ENCODE data around the gene GDF7.

GDF7 gene

GRCh38 chr2:20632446-20632990 lies 34.4 kb upstream of the GDF7 start:
- no peak for TF ChIP-seq EP300 (IDR thresholded peaks at IDR 0.05; ENCODE audit: borderline replicate concordance)
- no peak for TF ChIP-seq FOXM1 (IDR thresholded peaks at IDR 0.05; ENCODE audit: borderline replicate concordance, low read depth)
- no peak for TF ChIP-seq MAX (IDR thresholded peaks at IDR 0.05)
- no peak for TF ChIP-seq ZBTB7A (IDR thresholded peaks at IDR 0.05; ENCODE audit: low read depth)

DNA sequence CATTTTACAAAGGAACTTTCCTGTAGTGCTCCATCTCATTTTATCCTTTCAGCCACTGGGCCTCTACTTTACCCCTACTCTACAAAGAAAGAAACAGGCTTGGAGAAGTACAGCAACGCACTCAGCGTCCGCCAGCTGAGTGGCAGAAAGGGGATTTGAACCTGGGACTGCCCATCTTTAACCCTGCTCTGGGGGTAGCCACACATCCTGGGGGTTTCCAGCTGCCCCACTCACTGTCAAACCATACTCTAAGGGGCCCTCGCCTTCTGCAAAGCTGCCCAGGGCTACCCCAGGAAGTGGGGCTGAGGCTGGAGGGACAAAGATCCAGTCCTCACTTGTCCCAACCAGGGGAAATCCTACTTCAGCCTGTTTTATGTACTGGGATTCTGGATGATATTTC lies 33.9 kb upstream of the GDF7 start:
- TF ChIP-seq FOXM1 (IDR thresholded peaks at IDR 0.05; ENCODE audit: borderline replicate concordance, low read depth) (no peak), ZBTB7A (IDR thresholded peaks at IDR 0.05; ENCODE audit: low read depth) (no peak), NFIC (IDR thresholded peaks at IDR 0.05) (no peak)
- TF ChIP-seq, protein P1, sequence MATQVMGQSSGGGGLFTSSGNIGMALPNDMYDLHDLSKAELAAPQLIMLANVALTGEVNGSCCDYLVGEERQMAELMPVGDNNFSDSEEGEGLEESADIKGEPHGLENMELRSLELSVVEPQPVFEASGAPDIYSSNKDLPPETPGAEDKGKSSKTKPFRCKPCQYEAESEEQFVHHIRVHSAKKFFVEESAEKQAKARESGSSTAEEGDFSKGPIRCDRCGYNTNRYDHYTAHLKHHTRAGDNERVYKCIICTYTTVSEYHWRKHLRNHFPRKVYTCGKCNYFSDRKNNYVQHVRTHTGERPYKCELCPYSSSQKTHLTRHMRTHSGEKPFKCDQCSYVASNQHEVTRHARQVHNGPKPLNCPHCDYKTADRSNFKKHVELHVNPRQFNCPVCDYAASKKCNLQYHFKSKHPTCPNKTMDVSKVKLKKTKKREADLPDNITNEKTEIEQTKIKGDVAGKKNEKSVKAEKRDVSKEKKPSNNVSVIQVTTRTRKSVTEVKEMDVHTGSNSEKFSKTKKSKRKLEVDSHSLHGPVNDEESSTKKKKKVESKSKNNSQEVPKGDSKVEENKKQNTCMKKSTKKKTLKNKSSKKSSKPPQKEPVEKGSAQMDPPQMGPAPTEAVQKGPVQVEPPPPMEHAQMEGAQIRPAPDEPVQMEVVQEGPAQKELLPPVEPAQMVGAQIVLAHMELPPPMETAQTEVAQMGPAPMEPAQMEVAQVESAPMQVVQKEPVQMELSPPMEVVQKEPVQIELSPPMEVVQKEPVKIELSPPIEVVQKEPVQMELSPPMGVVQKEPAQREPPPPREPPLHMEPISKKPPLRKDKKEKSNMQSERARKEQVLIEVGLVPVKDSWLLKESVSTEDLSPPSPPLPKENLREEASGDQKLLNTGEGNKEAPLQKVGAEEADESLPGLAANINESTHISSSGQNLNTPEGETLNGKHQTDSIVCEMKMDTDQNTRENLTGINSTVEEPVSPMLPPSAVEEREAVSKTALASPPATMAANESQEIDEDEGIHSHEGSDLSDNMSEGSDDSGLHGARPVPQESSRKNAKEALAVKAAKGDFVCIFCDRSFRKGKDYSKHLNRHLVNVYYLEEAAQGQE (IDR thresholded peaks at IDR 0.05; ENCODE audit: low read depth), result no peak

- TF ChIP-seq TAF1 (IDR thresholded peaks at IDR 0.05; ENCODE audit: low read depth) (no peak), FOXM1 (IDR thresholded peaks at IDR 0.05; ENCODE audit: borderline replicate concordance, low read depth) (no peak), EP300 (IDR thresholded peaks at IDR 0.05; ENCODE audit: borderline replicate concordance) (peak; percentile 8; the same call in 1 of the 2 replicates), CREB1 (IDR thresholded peaks at IDR 0.05; ENCODE audit: low read depth) (no peak), YY1 (IDR thresholded peaks at IDR 0.05; ENCODE audit: low read depth) (no peak)
- TF ChIP-seq, protein P2, sequence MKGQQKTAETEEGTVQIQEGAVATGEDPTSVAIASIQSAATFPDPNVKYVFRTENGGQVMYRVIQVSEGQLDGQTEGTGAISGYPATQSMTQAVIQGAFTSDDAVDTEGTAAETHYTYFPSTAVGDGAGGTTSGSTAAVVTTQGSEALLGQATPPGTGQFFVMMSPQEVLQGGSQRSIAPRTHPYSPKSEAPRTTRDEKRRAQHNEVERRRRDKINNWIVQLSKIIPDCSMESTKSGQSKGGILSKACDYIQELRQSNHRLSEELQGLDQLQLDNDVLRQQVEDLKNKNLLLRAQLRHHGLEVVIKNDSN (IDR thresholded peaks at IDR 0.05), result no peak
Measured at GRCh38 chr2:20633794-20634506, 33.0 kb upstream of the GDF7 start.

- TF ChIP-seq TAF1 (IDR thresholded peaks at IDR 0.05; ENCODE audit: low read depth) (no peak), NFIC (IDR thresholded peaks at IDR 0.05) (peak; percentile 69), ZBTB7A (IDR thresholded peaks at IDR 0.05; ENCODE audit: low read depth) (0 out of 2 replicates have a peak, but pooled peaks have one; percentile 26)
Measured at GRCh38 chr2:20634507-20635112, 32.3 kb upstream of the GDF7 start.

DNA sequence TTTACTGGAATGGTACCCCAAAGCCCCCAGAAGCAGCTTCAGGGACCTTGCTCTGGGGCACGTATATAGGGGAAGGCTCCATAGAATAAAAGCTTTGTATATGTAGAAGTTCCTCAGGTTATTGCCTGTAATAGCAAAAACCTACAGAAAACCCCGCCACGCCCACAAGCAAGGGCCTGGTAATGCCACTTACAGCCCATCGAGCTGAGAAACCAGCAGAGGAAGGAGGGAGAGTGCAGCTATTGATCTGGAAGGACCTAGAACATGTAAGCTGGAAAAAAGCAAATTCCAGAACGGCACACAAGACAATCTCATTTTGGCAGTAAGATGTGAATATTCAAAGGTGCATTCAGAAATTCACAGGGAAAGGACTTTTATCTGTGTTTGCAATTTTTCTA lies 31.8 kb upstream of the GDF7 start:
- TF ChIP-seq, protein P2 (IDR thresholded peaks at IDR 0.05), result no peak
- TF ChIP-seq CEBPB (IDR thresholded peaks at IDR 0.05) (no peak), TAF1 (IDR thresholded peaks at IDR 0.05; ENCODE audit: low read depth) (no peak), ZBTB7A (IDR thresholded peaks at IDR 0.05; ENCODE audit: low read depth) (no peak), TEAD4 (IDR thresholded peaks at IDR 0.05) (no peak)

DNA sequence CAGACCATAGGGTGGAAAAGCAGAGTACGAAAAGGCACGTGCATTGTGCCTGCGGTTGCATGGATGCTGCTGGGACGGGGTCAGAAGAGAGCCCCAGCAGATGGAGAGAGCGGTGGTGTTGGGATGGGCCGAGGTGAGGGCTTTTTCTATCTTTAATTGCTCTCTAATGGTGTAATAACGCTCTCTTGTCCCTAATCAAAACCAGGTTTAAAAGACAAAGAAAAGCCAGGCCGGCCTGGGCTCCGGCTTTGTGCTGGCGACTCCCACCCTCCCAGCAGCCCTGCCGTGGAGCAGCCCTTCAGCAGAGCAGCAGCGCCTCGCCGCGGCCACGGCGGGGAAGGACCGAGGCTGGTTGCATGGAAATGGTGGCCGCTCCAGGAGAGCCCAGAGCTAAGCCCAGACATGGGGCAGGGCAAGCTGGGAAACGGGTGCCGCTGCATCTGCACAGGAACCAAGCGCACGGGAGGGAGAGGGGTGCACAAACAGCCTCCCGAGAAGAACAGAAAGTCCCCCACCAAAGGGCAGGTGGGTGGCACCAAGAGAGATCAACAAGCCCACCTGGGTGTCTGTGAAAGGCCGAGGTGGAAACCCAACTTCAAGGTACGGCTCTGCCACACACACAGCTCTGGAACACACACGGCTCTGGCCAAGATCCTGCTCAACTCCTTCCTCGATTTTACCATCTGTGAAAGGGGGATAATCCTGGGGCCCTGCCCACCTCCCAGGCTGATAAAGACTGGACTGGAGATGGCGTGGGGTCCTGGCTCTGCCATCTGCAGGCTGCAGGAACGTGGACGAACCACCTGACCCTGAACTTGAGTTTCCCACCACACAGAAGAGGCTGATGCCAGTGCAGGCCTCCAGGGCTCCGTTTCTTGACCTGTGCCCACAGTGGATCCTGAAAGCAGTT lies 31.0 kb upstream of the GDF7 start:
- no peak for TF ChIP-seq TCF12 (IDR thresholded peaks at IDR 0.05; ENCODE audit: low read depth)
- peak; percentile 98 for TF ChIP-seq RAD21 (IDR thresholded peaks at IDR 0.05; ENCODE audit: low read depth)
- peak; percentile 73 for TF ChIP-seq YY1 (IDR thresholded peaks at IDR 0.05; ENCODE audit: low read depth)
- TF ChIP-seq, protein P2 (IDR thresholded peaks at IDR 0.05), result no peak
- TF ChIP-seq TEAD4 (IDR thresholded peaks at IDR 0.05), result no peak
- TF ChIP-seq ZBTB7A (IDR thresholded peaks at IDR 0.05; ENCODE audit: low read depth), result no peak

DNA sequence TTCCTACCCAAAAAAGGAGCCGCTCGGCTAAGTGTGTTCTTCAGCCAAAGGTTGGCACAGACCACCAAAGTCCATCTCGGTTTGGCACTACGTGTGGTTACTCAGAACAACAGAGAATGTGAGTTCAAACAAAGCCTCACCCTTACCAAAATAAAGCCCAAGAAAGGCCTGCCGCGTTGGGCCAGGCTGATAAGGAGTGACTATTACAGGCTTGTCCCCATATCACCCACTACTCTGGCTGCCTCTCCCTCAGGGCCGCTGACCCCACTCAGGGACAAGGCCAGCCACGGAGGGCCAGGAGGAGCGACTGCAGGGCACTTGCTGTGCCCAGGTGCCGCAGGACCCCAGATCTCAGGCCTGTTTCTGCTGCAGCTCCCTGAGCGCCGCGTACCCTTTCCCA lies 29.8 kb upstream of the GDF7 start:
- TF ChIP-seq YY1 (IDR thresholded peaks at IDR 0.05; ENCODE audit: low read depth) (no peak), ZBTB7A (IDR thresholded peaks at IDR 0.05; ENCODE audit: low read depth) (no peak), FOXM1 (IDR thresholded peaks at IDR 0.05; ENCODE audit: borderline replicate concordance, low read depth) (no peak), TCF12 (IDR thresholded peaks at IDR 0.05; ENCODE audit: low read depth) (no peak), EGR1 (IDR thresholded peaks at IDR 0.05) (no peak), MAX (IDR thresholded peaks at IDR 0.05) (no peak), TEAD4 (IDR thresholded peaks at IDR 0.05) (no peak), RAD21 (IDR thresholded peaks at IDR 0.05; ENCODE audit: low read depth) (no peak), NFIC (IDR thresholded peaks at IDR 0.05) (no peak), EP300 (IDR thresholded peaks at IDR 0.05; ENCODE audit: borderline replicate concordance) (no peak), CREB1 (IDR thresholded peaks at IDR 0.05; ENCODE audit: low read depth) (no peak), CEBPB (IDR thresholded peaks at IDR 0.05) (no peak)
- TF ChIP-seq, protein P1 (IDR thresholded peaks at IDR 0.05; ENCODE audit: low read depth), result no peak
- TF ChIP-seq, protein P2 (IDR thresholded peaks at IDR 0.05), result no peak

All from Ishikawa (cell line).